Measurements from ENCODE around the gene PELI1.

- TF ChIP-seq CTCF (IDR thresholded peaks at IDR 0.05; ENCODE audit: low read depth, low read length, poor library complexity, severe bottlenecking) (no peak), EZH2phosphoT487 (IDR thresholded peaks at IDR 0.05; ENCODE audit: borderline replicate concordance, low read length) (no peak)
Observed at GRCh38 chr2:64193491-64193890, 49.3 kb upstream of the PELI1 start.

Data from DOHH2 (cell line).